Measurements from ENCODE around the gene STAT5B. TPM values are rescaled to one million over a fixed set of nuclear protein-coding genes. Genes with fewer than 3 reads are reported as not detected.

STAT5B gene
- total RNA-seq, 1 donor from 2014 or later, result 35.6 TPM

DNA sequence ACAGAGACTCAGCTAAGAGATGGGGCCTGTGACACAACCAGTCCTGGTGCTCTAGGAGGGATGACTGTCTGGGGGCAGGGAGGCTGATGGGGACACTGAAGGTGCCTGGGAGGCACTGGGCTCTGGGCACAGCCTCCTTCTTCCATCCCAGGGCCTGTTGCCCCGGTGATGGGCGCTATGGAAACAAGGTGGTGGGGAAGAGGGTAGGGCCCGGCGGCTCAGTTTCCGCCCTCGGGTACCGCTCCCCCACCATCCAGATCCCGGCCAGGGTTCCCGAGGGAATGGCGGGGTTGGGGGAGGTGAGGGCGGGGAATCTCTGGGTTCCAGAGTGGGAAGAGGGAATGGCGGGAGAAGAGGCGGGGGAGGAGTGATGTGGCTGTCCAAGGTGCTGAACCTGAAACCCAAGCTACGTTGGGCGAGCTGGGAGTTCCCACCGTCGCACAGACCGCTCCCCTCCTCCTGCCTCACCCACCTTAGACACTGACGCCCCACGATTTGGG, 96.2 kb downstream of the STAT5B start:
- DNase-seq, result no peak

- DNase-seq, result no peak
Measured at GRCh38 chr17:42179335-42179734, 96.9 kb downstream of the STAT5B start.

- DNase-seq, result no peak
Measured at GRCh38 chr17:42178817-42179216, 97.4 kb downstream of the STAT5B start.

DNA sequence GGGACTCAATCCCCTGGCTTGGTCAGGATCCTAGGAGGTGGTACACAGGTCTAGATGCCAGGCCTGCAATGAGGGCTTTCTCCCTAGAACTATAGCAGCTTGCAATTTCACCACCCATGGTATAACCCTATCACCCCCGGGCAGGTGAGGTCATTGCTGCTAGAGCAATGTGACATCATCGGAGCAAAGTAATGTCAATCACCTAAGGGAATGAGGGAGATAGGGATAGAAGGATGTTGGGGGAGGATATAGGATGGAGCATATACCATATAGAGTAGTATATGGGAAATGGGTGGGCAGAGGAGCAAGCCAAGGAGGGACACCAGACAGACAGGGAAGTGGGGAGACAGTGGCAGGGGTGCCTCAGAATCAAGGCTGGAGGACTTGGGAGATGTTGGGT, 98.5 kb downstream of the STAT5B start:
- no peak for DNase-seq

DNA sequence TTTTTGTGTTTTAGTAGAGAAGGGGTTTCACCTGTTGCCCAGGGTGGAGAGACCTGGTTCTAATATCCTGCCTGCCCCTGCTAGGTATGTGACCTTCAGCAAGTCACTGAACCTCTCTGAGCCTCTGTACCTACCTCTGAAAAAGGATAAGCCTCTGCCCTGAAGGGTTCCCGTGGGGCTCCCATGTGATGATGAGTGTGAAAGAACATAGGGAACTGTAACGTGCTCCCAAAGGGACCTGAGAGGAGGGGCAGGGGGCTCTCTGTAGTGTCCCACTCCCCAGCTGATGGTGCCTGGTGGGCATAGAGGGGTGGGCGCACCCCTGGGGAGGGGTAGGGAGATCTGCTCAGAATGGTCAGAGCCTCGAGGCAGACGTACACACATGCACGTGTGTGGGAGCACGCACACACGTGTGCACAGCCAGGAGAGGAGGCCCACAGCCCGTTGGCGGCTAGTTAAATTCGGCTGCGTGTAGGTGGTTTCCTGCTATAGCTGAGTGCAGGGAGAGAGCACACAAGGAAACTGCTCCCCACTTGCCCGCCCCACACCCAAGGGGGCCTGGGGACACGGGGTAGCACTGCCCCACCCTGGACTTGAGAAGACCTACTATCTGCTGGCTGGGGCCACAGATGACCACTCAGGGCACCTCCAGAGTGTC, 101.9 kb downstream of the STAT5B start:
- no peak for DNase-seq

DNA sequence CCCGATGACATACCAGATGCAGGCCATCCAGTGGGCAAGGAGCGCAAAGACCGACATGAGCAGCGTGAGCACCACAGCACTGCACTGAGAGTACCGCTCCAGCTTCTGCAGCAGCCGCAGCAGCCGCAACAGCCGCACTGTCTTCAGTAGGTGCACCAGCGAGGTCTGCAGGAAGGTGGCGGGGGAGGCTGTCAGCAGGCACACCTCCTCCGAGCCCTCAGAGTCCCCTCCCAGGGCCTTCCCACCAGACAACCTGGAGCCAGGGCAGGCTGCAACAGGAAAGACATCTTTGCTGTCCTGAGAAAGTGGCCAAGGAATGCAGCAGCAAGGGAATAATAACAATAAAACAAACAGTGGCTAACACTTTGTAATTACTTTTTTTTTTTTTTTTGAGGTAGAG, 104.4 kb downstream of the STAT5B start:
- no peak for DNase-seq

DNA sequence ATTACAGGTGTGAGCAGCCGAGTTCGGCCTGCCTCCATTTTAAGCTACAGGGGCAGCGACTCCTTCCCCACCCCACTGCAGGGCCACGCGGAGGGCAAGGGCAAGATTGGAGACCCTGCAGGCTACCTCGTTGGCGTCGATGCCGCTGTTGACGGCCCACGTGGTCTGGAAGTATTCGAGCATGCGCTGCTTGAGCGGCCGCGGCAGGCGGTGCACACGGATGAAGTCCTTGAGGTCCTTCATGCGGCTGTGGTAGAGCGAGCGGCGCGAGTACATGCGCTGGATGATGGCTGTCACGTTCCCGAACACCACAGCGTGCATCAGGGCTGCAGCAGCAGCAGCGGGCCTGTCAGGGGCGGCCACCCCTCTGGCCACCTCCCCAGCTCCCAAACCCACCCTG, 106.8 kb downstream of the STAT5B start:
- DNase-seq, result no peak

- no peak for DNase-seq
Measured at GRCh38 chr17:42167807-42168206, 108.4 kb downstream of the STAT5B start.

- DNase-seq, result no peak
Measured at GRCh38 chr17:42166196-42166763, 109.9 kb downstream of the STAT5B start.

- no peak for DNase-seq
Measured at GRCh38 chr17:42165751-42166150, 110.4 kb downstream of the STAT5B start.

DNA sequence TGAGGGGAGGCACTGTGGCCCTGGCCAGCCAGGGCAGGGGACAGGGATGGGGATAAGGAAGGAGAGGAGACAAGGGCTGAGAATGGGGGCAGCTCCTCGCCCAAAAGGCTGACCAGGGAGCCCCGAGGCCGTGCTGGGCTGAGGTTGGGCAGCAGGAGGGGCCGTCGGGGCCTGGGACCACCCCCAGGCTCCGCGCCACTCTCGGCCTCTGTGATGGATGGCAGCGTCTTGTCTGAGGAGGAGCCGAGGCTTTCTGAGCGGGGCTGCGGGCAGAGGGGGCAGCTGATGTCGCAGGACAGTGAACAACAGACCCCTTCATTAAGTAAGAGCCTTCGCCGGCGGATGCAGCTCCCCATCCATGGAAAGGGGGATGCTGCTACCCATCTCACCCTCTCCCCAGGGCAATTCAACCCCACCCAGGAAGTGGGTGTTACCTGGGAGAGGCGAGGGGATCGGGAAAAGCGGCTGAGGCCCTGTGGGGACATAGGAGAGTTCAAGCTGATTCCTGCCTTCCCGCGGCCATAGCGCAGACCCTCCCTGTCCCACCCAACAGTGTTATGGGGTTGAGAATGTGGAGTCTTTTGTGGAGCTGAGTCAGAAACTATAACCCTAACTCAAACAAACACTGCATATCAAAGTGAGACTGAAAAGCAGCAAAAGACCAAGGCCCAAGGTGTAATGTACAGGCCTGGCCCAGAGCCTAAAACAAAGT, 112.3 kb downstream of the STAT5B start:
- DNase-seq, result no peak

DNA sequence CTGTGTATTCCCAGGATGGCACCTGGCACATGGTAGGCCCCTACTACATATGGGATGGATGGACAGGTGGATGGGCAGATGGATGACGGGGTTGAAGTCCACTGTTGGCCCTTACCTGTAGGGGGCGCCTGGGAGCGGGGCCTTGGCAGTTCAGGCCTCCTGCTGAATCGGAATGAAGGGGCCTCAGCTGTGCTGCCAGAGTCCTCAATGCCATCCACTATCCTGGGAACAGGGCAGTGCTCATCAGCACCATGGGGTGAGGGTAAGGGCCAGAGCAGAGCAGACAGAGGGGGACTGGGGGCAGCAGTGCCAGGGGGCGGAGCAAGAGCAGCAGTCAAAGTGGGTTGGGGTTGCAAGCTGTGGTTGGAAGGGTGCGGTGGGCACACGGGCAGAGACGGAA, 113.1 kb downstream of the STAT5B start:
- DNase-seq, result no peak

DNA sequence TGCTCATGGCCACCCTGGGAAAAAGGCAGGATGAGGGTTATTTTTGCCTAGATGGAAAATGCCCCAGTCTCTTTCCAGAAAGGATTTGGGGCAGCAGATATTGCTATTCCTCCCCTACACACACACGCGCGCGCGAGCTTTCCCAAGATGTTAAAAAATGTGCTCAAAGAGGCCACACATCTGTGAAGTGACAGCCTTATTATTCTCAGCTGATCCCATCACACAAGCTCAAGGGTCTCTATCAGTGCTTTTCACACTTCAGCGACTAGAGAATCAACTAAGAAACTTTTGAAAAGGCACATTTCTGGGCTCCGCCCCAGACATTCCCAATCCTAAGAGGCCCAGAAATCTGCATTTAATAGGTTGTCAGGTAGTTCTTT, 115.7 kb downstream of the STAT5B start:
- DNase-seq, result no peak

- no peak for DNase-seq
Measured at GRCh38 chr17:42159796-42160530, 116.2 kb downstream of the STAT5B start.

GRCh38 chr17:42155614-42156045, 120.6 kb downstream of the STAT5B start:
- no peak for DNase-seq

- DNase-seq, result no peak
Measured at GRCh38 chr17:42153919-42154742, 122.1 kb downstream of the STAT5B start.

Other genes starting within 250 kb of the STAT5B start
- gene C17orf113, start 225.8 kb downstream of the STAT5B start, total RNA-seq, result 1.8 TPM
- gene ZNF385C, start 177.9 kb downstream of the STAT5B start, total RNA-seq, result 1.3 TPM
- 5.4 TPM for gene DHX58, start 163.7 kb downstream of the STAT5B start, total RNA-seq
- gene KAT2A, start 155.0 kb downstream of the STAT5B start, total RNA-seq, result 19.2 TPM
- gene HSPB9, start 153.6 kb downstream of the STAT5B start, total RNA-seq, result not detected
- gene RAB5C, start 121.4 kb downstream of the STAT5B start, total RNA-seq, result 38.8 TPM
- not detected for gene KCNH4, start 95.2 kb downstream of the STAT5B start, total RNA-seq
- not detected for gene HCRT, start 90.9 kb downstream of the STAT5B start, total RNA-seq
- 5.4 TPM for gene GHDC, start 81.9 kb downstream of the STAT5B start, total RNA-seq
- gene STAT5A, start 12.1 kb upstream of the STAT5B start, total RNA-seq, result 27.8 TPM
- gene STAT3, start 112.1 kb upstream of the STAT5B start, total RNA-seq, result 107 TPM
- gene CAVIN1, start 146.9 kb upstream of the STAT5B start, total RNA-seq, result 178 TPM
- 84.6 TPM for gene ATP6V0A1, start 182.5 kb upstream of the STAT5B start, total RNA-seq

All from skin of body (tissue), 2 donors.